HG02642 (cell line): Measurements from ENCODE around the gene NPEPL1.

Experiments
- ATAC-seq: cut with Tn5 transposase; IDR thresholded peaks from one replicate; pipeline ENCODE4 v1.9.1; 2021; ENCODE audit warnings: mild to moderate bottlenecking; ENCODE audit not compliant: unreplicated experiment, poor library complexity

The NPEPL1 gene

GRCh38 chr20:58656831-58657230 is 35.8 kb upstream of the NPEPL1 start:
- ATAC-seq, result no peak

DNA sequence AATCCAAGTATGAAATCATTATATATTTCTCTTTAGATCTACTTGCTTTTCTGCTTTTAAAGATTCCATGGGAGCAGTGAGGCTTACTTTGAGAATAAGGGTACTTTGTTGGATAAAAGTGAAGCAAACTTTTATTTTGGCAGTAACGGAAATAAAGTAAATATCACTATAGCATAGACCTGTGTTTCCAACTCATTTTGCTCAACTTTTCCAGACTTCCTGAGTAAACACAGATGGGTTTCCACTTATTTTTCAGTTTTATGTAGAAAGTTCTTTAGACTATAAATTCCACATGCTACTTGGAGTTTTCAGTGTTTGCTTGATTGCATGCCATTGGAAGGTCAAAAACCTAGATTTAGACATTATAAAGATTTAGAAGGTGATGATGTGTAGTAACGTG is 35.3 kb upstream of the NPEPL1 start:
- ATAC-seq, result no peak

GRCh38 chr20:58657986-58658385 is 34.6 kb upstream of the NPEPL1 start:
- no peak for ATAC-seq

GRCh38 chr20:58658760-58659159 is 33.8 kb upstream of the NPEPL1 start:
- no peak for ATAC-seq

DNA sequence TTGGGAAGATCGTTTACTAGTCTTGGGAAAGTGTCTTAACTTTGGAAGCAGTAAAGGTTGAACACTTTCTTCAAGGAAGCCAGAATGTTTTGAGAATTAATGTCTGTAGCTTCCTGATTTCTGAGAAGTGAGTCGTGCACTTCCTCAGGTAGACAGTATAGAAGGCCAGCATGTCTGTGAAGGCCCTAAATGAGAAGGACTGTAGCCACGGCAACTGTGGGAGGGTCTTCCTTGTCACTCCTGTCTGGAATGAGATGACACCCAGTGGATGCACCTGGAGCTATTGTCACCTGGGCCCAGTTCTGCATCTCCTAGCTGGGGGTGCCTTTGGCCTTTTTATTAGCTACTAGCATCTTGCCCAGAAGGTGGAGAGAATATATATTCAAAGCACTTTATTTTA is 32.8 kb upstream of the NPEPL1 start:
- no peak for ATAC-seq

DNA sequence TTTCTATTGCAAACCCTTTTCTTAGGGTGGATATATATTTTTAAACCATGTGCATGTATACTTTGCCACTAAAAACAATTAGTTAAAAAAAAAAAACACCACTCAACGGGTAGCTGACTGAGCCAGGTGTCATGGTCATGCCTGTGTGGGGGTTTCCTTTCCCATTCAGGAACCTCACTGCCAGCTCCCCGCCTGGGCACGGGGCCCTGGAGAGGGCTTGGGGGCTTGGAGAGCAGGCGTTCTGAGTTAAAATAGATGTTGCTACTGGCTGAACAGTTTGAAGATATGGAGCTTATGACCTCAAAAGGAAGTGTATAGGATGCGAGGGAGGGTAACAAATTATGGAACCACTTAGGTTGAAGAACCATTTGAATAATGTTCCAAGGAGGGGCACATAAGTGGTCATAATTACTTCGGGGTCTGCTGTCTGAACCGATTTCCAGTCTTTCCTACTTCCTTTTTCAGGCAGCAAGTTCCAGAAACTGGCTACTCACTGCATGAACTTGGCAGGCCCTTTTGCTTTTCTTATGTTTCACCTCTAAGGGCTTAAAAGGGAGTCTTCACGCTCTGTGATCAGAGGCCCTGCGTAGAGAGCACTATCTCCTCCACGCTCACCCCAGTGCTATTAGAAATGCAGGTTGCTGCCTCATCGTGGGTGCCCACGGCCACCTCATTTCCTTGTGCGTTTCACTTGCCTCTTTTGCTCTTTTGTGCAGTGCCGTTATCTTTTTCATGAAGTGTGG is 31.6 kb upstream of the NPEPL1 start:
- ATAC-seq, result no peak

GRCh38 chr20:58661598-58662473 is 30.8 kb upstream of the NPEPL1 start:
- no peak for ATAC-seq

DNA sequence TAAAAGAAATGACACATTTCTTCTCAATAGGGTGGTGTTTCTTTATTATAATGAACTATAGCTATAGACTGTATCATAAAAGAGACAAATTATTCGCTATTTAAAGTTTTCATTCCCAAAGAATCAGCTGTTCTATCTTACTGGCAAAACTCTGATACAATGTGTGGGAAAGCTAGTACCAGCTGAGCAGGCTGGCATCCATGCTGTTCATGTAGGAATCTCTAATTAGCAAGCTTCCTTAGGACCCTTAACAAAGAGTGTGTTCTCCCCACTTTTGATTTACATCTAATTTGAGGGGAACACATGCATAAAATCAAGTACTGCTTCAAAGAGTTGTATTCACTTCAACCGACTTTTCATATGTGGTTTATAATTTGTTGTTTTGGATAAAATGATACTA is 28.3 kb upstream of the NPEPL1 start:
- no peak for ATAC-seq

- ATAC-seq, result no peak
These were observed 27.7 kb upstream of the NPEPL1 start for GRCh38 chr20:58664883-58665282.

GRCh38 chr20:58665606-58666005 is 27.0 kb upstream of the NPEPL1 start:
- no peak for ATAC-seq

DNA sequence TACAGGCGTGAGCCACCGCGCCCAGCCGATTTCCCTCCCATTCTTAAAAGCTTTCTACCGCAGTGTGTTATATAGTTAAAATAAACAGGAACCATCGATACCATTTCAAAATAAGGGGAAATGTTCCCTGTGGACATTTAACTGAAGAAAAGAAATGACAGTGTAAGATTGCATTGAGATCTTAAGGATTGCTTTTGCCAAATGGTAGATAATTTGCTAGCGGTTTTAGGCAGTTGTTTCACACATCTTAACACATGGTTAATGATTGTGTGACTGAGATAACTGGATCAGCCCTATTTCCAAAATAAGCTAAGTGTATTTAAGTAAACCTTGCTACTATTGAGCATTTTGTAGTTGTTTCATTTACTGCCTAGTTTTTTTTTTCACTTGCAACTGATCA is 25.9 kb upstream of the NPEPL1 start:
- no peak for ATAC-seq

- ATAC-seq, result no peak
These were observed 24.6 kb upstream of the NPEPL1 start for GRCh38 chr20:58667975-58668374.

DNA sequence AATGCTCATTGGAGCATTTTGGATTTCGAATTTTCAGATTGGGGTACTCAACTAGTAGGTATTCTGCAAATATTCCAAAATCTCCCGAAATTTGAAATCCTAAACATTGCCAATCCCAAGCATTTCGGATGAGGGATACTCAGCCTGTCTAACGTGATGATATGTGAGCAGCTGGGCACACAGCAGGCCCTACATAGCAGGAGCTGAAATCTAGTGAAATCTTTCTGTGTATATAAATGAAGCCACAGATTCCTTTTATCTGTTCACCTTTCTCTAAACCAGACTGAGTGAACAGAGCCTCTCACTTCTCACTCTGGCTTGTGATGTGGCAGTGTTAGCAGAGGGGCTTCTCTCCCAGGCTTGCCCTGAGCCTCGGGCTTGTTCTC is 23.7 kb upstream of the NPEPL1 start:
- peak; percentile 19 for ATAC-seq

- ATAC-seq, result peak; percentile 73
These were observed 23.2 kb upstream of the NPEPL1 start for GRCh38 chr20:58669287-58670006.

DNA sequence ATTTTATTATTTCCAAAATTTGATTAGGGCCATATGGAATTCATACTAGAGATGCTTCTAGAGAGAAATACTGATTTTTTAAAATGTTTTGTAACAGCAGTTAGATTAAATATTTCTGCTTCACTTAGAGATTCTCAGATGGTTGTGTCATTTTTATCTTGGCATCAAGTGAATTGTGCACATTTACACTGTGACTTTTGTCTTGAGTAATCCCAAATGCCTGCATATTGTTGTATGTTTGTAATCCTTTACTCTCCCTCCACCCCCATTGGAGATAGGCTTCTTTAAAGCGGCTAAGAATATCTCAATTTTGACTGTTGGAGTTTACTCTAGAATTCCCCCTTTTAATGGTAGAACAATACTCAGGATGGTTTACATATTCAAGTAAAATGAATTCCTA is 22.5 kb upstream of the NPEPL1 start:
- ATAC-seq, result no peak

DNA sequence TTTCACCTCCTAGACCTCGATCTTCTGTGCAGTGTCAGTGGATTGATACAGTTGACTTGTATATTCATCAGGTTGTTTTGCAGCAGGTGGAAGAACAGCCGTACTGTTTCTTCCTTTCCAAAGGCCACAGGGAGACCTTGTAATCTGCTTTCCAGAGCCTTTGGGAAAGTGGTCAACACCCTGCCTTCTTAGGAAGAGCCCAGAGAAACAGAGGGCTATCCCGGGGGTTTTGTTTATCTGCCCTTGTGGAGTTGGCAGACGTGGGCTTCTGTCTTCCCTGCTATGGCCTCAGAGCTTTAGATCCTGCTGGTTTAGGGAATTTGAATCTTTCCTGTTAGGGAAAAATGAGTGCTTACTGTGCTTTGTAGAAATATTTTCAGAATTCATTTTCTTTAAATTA is 21.9 kb upstream of the NPEPL1 start:
- no peak for ATAC-seq

GRCh38 chr20:58673119-58673518 is 19.5 kb upstream of the NPEPL1 start:
- ATAC-seq, result no peak

- ATAC-seq, result no peak
These were observed 17.4 kb upstream of the NPEPL1 start for GRCh38 chr20:58675146-58675584.

- ATAC-seq, result no peak
These were observed 17.0 kb upstream of the NPEPL1 start for GRCh38 chr20:58675641-58676040.

DNA sequence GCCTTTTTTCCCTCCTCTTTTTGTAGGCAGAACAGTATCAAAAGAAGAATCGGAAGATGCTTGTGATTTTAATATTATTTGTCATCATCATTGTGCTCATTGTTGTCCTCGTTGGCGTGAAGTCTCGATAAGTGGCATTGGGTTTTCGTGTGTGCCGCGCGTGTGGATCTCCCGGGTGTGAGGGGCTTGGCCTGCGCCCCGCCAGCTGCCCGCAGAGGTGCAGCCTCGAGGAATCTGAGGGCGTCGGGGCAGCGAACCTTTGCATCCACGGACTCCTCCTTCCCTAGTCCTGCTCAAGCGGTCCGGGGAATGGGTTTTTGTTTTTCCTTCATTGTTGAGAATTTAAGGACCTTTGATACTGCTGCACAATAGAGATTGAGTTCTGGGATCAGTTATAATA is 16.4 kb upstream of the NPEPL1 start:
- ATAC-seq, result no peak

DNA sequence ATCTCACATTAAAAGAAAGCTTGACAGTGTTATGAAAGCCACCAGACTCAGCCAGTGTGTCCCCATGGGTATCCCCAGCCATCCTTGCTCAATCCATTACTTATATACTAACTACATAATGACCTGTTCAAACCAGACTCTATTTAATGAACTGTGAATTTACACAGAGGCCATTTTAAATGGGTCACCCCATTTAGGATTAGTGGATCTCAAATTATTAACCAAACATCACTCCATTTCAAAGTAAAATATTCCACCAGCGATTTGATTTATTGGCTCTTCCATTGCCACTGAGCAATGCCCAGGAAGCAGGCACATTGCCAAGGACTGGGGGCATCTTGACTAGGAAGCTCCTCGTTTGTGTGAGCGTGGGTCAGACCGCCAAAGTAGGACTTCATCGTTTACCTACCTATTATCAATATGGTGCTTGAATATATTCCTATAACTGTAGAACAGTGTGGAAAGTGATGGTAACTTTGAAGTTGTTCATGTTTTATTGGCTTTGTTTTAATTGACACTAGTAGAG is 15.5 kb upstream of the NPEPL1 start:
- no peak for ATAC-seq
